Upper lobe of left lung (tissue), 4 donors: ENCODE data around the gene CDT1.

Source experiments
- CTCF ChIP-seq, 6 experiments: fragments of 450-650 bp in 4 of 6; fragments of 200-600 bp in 2 of 6; sonication (generic) in 2 of 6; IDR thresholded peaks; one replicate each; pipeline ENCODE4 v1.5.1; 2016 to 2019; ENCODE audit warnings: antibody characterized with exemption in 6 of 6
- POLR2A ChIP-seq, 4 donors: fragments of 450-650 bp; IDR thresholded peaks; one replicate each; pipeline ENCODE4 v1.5.1; 2016 to 2017; ENCODE audit warnings: antibody characterized with exemption in 4 of 4, mild to moderate bottlenecking in 2 of 4
- POLR2AphosphoS5 ChIP-seq, 2 donors: sonication (generic); formaldehyde crosslinking; IDR thresholded peaks; one replicate each; pipeline ENCODE4 v1.5.1; 2017; ENCODE audit warnings: antibody characterized with exemption in 2 of 2

GRCh38 chr16:88824256-88825077 is 20.9 kb downstream of the CDT1 start:
- TF ChIP-seq POLR2A (IDR thresholded peaks at IDR 0.05): no peak
- TF ChIP-seq POLR2AphosphoS5 (IDR thresholded peaks at IDR 0.05): no peak
- TF ChIP-seq CTCF (IDR thresholded peaks at IDR 0.05): no peak
